Gastrocnemius medialis (tissue), 4 donors: ENCODE data around the gene IQCH.

Experiments used
- POLR2A ChIP-seq, 2 donors: fragments of 450-650 bp; IDR thresholded peaks; one replicate each; pipeline ENCODE4 v1.6.1; 2017; ENCODE audit warnings: antibody characterized with exemption in 2 of 2, mild to moderate bottlenecking in 2 of 2, moderate library complexity in 2 of 2
- TF ChIP-seq, protein P1 (sequence below), 5 experiments: fragments of 450-650 bp in 3 of 5; fragments of 200-600 bp in 2 of 5; sonication (generic) in 2 of 5; IDR thresholded peaks in 4 of 5; conservative IDR thresholded peaks in 1 of 5; 1 replicate in 4 of 5; 2 replicates in 1 of 5; pipeline ENCODE4 v1.5.1; 2016 to 2019; ENCODE audit warnings: antibody characterized with exemption in 5 of 5, mild to moderate bottlenecking in 3 of 5, moderate library complexity in 3 of 5

DNA sequence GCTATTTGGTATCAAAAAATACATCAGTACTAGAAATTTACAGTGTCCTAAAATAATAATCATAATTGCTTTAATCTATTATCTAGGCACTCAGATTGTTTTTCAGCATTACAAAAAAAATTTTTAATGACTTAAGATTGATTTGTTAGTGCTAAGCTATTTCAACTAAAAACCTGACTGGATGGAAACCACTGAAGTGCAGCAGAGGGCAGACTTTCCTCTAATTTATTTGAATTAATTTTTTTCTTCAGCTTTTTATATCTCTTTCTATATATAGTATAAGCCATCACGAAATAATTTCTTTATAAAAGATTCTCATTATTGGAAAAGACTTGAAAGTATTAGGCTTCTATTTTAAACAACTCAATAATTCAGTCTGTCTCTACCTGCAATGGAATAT lies 131.4 kb downstream of the IQCH start:
- TF ChIP-seq, protein P1, sequence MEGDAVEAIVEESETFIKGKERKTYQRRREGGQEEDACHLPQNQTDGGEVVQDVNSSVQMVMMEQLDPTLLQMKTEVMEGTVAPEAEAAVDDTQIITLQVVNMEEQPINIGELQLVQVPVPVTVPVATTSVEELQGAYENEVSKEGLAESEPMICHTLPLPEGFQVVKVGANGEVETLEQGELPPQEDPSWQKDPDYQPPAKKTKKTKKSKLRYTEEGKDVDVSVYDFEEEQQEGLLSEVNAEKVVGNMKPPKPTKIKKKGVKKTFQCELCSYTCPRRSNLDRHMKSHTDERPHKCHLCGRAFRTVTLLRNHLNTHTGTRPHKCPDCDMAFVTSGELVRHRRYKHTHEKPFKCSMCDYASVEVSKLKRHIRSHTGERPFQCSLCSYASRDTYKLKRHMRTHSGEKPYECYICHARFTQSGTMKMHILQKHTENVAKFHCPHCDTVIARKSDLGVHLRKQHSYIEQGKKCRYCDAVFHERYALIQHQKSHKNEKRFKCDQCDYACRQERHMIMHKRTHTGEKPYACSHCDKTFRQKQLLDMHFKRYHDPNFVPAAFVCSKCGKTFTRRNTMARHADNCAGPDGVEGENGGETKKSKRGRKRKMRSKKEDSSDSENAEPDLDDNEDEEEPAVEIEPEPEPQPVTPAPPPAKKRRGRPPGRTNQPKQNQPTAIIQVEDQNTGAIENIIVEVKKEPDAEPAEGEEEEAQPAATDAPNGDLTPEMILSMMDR (IDR thresholded peaks at IDR 0.05 in 4 of 5, conservative IDR thresholded peaks at IDR 0.05 in 1 of 5) = no peak
- TF ChIP-seq POLR2A (IDR thresholded peaks at IDR 0.05) = no peak
